Cardiac fibroblast (primary cell): Measurements from ENCODE around the gene SNRPD2.

Experiments
- DNase-seq, 2 donors: peaks; one replicate each; pipeline versions ENCODE4 v3.0.0 to v3.0.0-alpha.2; 2010; ENCODE audit warnings: low read depth in 2 of 2
- H3K4me3 ChIP-seq, 2 donors: replicated peaks in 1 of 2; 1 replicate in 1 of 2; 2 replicates in 1 of 2; pipeline ENCODE4 v1.5.1; 2011; ENCODE audit warnings: low read depth in 2 of 2, low read length in 2 of 2, mild to moderate bottlenecking in 2 of 2, moderate library complexity in 1 of 2
- CTCF ChIP-seq: IDR thresholded peaks from one replicate; pipeline ENCODE4 v1.5.1; 2011; ENCODE audit warnings: low read depth, mild to moderate bottlenecking, low read length, inconsistent platforms

Gene SNRPD2

GRCh38 chr19:45717983-45718650, 26.4 kb upstream of the SNRPD2 start:
- DNase-seq: no peak
- TF ChIP-seq CTCF: no peak
- peak overlapping the region; percentile 26 to 35 for H3K4me3 ChIP-seq

DNA sequence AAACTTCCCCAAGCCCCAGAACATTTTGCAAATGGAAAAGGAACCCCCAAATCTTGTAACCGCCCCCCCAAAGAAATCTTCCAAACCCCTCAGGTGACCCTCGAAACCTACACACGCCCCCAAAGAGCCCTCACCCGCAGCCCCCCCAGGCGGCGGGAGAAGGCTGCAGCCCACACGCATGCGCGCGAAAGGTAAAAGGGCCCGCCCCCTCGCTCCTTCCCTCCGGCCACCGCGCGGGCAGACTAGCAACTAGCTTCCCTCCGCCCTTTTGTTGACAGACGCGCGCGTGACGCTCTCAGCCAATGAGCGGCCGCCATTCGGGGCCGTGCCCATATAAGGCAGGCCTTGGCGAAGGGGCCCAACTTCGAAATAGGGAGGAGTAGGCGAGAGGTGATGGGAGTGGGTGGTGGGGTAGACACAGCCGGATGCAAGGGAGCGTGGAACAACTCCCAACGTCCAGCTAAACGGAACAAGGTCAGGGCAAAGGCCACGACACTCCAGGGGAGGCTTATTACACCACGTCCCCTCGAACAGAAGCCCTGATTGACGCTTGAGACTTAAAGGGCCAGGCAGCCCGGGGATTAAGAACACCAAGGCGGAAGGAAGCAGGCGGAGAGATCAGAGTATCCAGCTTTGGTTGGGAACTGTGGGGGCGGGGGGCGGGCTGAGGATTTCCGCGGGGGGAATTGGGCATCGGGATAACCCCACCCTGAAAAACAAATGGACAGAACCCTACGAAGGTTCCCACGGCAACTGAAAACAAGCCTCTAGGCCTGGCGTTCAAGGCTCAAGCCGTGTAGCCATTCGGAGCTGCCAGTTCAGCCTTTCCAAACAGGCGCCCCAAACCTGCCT, 25.6 kb upstream of the SNRPD2 start:
- H3K4me3 ChIP-seq: peak overlapping the region; percentile 72 to 73
- peak; percentile 26 for TF ChIP-seq CTCF
- peak; percentile 99 to 100 for DNase-seq

- H3K4me3 ChIP-seq: peak overlapping the region; percentile 72 to 73
- no peak for TF ChIP-seq CTCF
- peak; percentile 38 to 41 for DNase-seq
Observed at GRCh38 chr19:45716359-45717130, 24.8 kb upstream of the SNRPD2 start.

- H3K4me3 ChIP-seq: no peak overlapping the region
- no peak for TF ChIP-seq CTCF
- peak in 1 of 2 donors; percentile 13 for DNase-seq
Observed at GRCh38 chr19:45715139-45715538, 23.4 kb upstream of the SNRPD2 start.

DNA sequence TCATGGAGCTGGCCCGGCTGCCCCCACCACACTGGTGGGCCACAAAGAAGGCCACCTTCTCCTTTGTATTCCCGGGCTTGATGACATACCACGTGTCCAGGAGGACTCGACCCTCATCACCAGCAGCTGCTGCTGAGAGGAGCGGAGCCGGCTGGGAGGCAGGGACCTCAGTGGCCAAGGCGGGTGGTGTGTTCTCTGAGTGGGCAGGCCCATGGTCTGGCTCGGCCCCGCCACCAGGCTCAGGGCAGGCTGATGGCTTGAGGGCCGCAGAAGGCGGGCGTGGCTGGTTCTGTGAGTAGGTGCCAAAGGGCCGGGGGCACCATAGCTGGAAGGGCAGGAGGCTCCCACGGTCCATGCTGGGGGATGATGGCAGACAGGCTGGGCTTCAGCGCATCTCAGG, 21.4 kb upstream of the SNRPD2 start:
- no peak for DNase-seq
- no peak for TF ChIP-seq CTCF
- no peak overlapping the region for H3K4me3 ChIP-seq

- no peak for TF ChIP-seq CTCF
- no peak overlapping the region for H3K4me3 ChIP-seq
- no peak for DNase-seq
Observed at GRCh38 chr19:45712699-45713067, 20.9 kb upstream of the SNRPD2 start.
